Neural progenitor cell (in vitro differentiated cells): ENCODE results near the gene PC. TPM values are rescaled to one million over a fixed set of nuclear protein-coding genes. Genes with fewer than 3 reads are reported as not detected.

ENCODE experiments used
- DNase-seq: peaks from one replicate; pipeline ENCODE4 v3.0.0-alpha.2; 2016; ENCODE audit warnings: low spot score
- H2AFZ ChIP-seq: fragments of 200-600 bp; sonication (generic); replicated peaks from 2 replicates; pipeline ENCODE4 v1.6.1; 2016; ENCODE audit warnings: antibody characterized with exemption
- H3F3A ChIP-seq: fragments of 200-600 bp; sonication (generic); 2 replicates; pipeline ENCODE4 v1.6.1; 2016; ENCODE audit warnings: antibody characterized with exemption, low read depth
- H3K27ac ChIP-seq: fragments of 200-600 bp; sonication (generic); 2 replicates; pipeline ENCODE4 v1.5.1; 2016; ENCODE audit warnings: mild to moderate bottlenecking
- H3K27me3 ChIP-seq: fragments of 200-600 bp; sonication (generic); 2 replicates; pipeline ENCODE4 v1.6.1; 2016; ENCODE audit warnings: mild to moderate bottlenecking, moderate library complexity
- H3K36me3 ChIP-seq: fragments of 200-600 bp; sonication (generic); 2 replicates; pipeline ENCODE4 v1.5.1; 2016
- H3K4me1 ChIP-seq: fragments of 200-600 bp; sonication (generic); 2 replicates; pipeline ENCODE4 v1.6.1; 2016; ENCODE audit warnings: mixed run types
- H3K4me2 ChIP-seq: fragments of 200-600 bp; sonication (generic); 2 replicates; pipeline ENCODE4 v1.6.1; 2016
- H3K4me3 ChIP-seq: fragments of 200-600 bp; sonication (generic); 2 replicates; pipeline ENCODE4 v1.5.1; 2016
- H3K79me2 ChIP-seq: fragments of 200-600 bp; sonication (generic); 2 replicates; pipeline ENCODE4 v1.6.1; 2016; ENCODE audit warnings: low read depth
- H3K9ac ChIP-seq: fragments of 200-600 bp; sonication (generic); 2 replicates; pipeline ENCODE4 v1.6.1; 2016
- H3K9me3 ChIP-seq: fragments of 200-600 bp; sonication (generic); 2 replicates; pipeline ENCODE4 v1.5.1; 2016; ENCODE audit warnings: low read depth
- H4K20me1 ChIP-seq: fragments of 200-600 bp; sonication (generic); 2 replicates; pipeline ENCODE4 v1.6.1; 2016; ENCODE audit warnings: low read depth
- H3K27ac Mint-ChIP-seq: 3 replicates; pipeline ENCODE4 v1.8.0; 2021; ENCODE audit warnings: mixed read lengths
- H3K27me3 Mint-ChIP-seq: 2 replicates; pipeline ENCODE4 v1.8.0; 2022; ENCODE audit warnings: low read depth, mild to moderate bottlenecking, inconsistent platforms, moderate library complexity, mixed read lengths; ENCODE audit not compliant: insufficient read depth
- H3K36me3 Mint-ChIP-seq: 3 replicates; pipeline ENCODE4 v1.8.0; 2021; ENCODE audit warnings: mixed read lengths
- H3K4me1 Mint-ChIP-seq: 3 replicates; pipeline ENCODE4 v1.8.0; 2021; ENCODE audit warnings: mixed read lengths
- H3K4me3 Mint-ChIP-seq: 3 replicates; pipeline ENCODE4 v1.8.0; 2021; ENCODE audit warnings: mild to moderate bottlenecking, moderate library complexity, mixed read lengths
- H3K9me3 Mint-ChIP-seq: 3 replicates; pipeline ENCODE4 v1.8.0; 2020; ENCODE audit warnings: mixed read lengths
- CTCF ChIP-seq: fragments of 200-600 bp; sonication (generic); IDR thresholded peaks from 2 replicates; pipeline ENCODE4 v1.5.1; 2017; ENCODE audit warnings: antibody characterized with exemption, mild to moderate bottlenecking
- EZH2 ChIP-seq: fragments of 200-600 bp; sonication (generic); IDR thresholded peaks from 2 replicates; pipeline ENCODE4 v1.6.1; 2017; ENCODE audit warnings: antibody characterized with exemption, mild to moderate bottlenecking, moderate library complexity
- EZH2phosphoT487 ChIP-seq: fragments of 200-600 bp; sonication (generic); IDR thresholded peaks from 2 replicates; pipeline ENCODE4 v1.6.1; 2017; ENCODE audit warnings: antibody characterized with exemption
- total RNA-seq: library from RNA; depleted of rRNA; stranded (reverse); fragments of >200 nt; gene quantifications from 2 replicates; pipeline ENCODE4 v1.2.3, GENCODE V29; 2015; ENCODE audit warnings: low replicate concordance

Gene PC
- total RNA-seq, 1 donor from 2014 or later: 11.4 TPM

GRCh38 chr11:66854729-66855211 is 103.4 kb downstream of the PC start:
- Mint-ChIP-seq H3K27ac (no peak overlapping the region), H3K36me3 (no peaks in the 10 kb centered on the region), H3K9me3 (peaks cover 2% of the 10 kb centered on the region), H3K4me3 (peak overlapping the region; percentile 88), H3K4me1 (peaks cover 13% of the 10 kb centered on the region), H3K27me3 (peaks cover 15% of the 10 kb centered on the region)
- H3K4me3 ChIP-seq: no peak overlapping the region
- no peak overlapping the region for H2AFZ ChIP-seq
- no peaks in the 10 kb centered on the region for H3K27me3 ChIP-seq
- no peak overlapping the region for H3K27ac ChIP-seq
- DNase-seq: no peak
- peaks cover 14% of the 10 kb centered on the region for H3F3A ChIP-seq
- no peak overlapping the region for H3K9ac ChIP-seq
- no peaks in the 10 kb centered on the region for H3K79me2 ChIP-seq
- H3K9me3 ChIP-seq: no peaks in the 10 kb centered on the region
- H3K36me3 ChIP-seq: no peaks in the 10 kb centered on the region
- no peak overlapping the region for H3K4me2 ChIP-seq
- TF ChIP-seq EZH2phosphoT487 (no peak), CTCF (no peak), EZH2 (no peak)
- peaks cover 5% of the 10 kb centered on the region for H4K20me1 ChIP-seq
- H3K4me1 ChIP-seq: peaks cover 10% of the 10 kb centered on the region

- no peaks in the 10 kb centered on the region for H3K27me3 ChIP-seq
- H3K4me1 ChIP-seq: peaks cover 10% of the 10 kb centered on the region
- Mint-ChIP-seq H3K4me3 (peak overlapping the region; percentile 55), H3K27me3 (peaks cover 15% of the 10 kb centered on the region), H3K4me1 (peaks cover 13% of the 10 kb centered on the region), H3K36me3 (no peaks in the 10 kb centered on the region), H3K9me3 (peaks cover 2% of the 10 kb centered on the region), H3K27ac (peak overlapping the region; percentile 18)
- no peaks in the 10 kb centered on the region for H3K36me3 ChIP-seq
- H3K9me3 ChIP-seq: no peaks in the 10 kb centered on the region
- peaks cover 5% of the 10 kb centered on the region for H4K20me1 ChIP-seq
- H3F3A ChIP-seq: peaks cover 14% of the 10 kb centered on the region
- TF ChIP-seq EZH2 (no peak), CTCF (no peak), EZH2phosphoT487 (no peak)
- H3K27ac ChIP-seq: no peak overlapping the region
- H3K9ac ChIP-seq: no peak overlapping the region
- H3K4me3 ChIP-seq: no peak overlapping the region
- no peak for DNase-seq
- H3K4me2 ChIP-seq: no peak overlapping the region
- no peaks in the 10 kb centered on the region for H3K79me2 ChIP-seq
- H2AFZ ChIP-seq: no peak overlapping the region
Observed at GRCh38 chr11:66854231-66854661, 103.9 kb downstream of the PC start.

GRCh38 chr11:66853242-66854229 is 104.6 kb downstream of the PC start:
- Histone ChIP-seq H3K9ac (no peak overlapping the region), H3K4me2 (no peak overlapping the region), H3K9me3 (no peaks in the 10 kb centered on the region), H2AFZ (no peak overlapping the region), H3K27ac (no peak overlapping the region), H3K4me3 (no peak overlapping the region), H3F3A (peaks cover 14% of the 10 kb centered on the region), H3K36me3 (no peaks in the 10 kb centered on the region), H3K79me2 (no peaks in the 10 kb centered on the region), H3K27me3 (no peaks in the 10 kb centered on the region), H3K4me1 (peaks cover 10% of the 10 kb centered on the region), H4K20me1 (peaks cover 5% of the 10 kb centered on the region)
- no peak for DNase-seq
- no peaks in the 10 kb centered on the region for H3K36me3 Mint-ChIP-seq
- H3K27ac Mint-ChIP-seq: peak overlapping the region; percentile 18
- peak overlapping the region; percentile 3 for H3K4me3 Mint-ChIP-seq
- peaks cover 2% of the 10 kb centered on the region for H3K9me3 Mint-ChIP-seq
- TF ChIP-seq EZH2phosphoT487 (no peak), EZH2 (no peak), CTCF (no peak)
- H3K4me1 Mint-ChIP-seq: peaks cover 13% of the 10 kb centered on the region
- peaks cover 15% of the 10 kb centered on the region for H3K27me3 Mint-ChIP-seq
